GM12864 (cell line): ENCODE data around the gene ISCA1.
A peak's percentile ranks its signal among the peaks of the same experiment; 100 is the strongest.

Source experiments
- DNase-seq: peaks from one replicate; pipeline ENCODE4 v3.0.0-alpha.2; 2011; ENCODE audit warnings: low read depth
- H3K4me3 ChIP-seq: 2 replicates; pipeline ENCODE4 v1.5.1; 2011; ENCODE audit warnings: mild to moderate bottlenecking, low read depth, low read length, control low read depth
- TF ChIP-seq, protein P1 (sequence below): IDR thresholded peaks from 2 replicates; pipeline ENCODE4 v1.5.1; 2011; ENCODE audit warnings: low read depth, mild to moderate bottlenecking, moderate library complexity, low read length, control low read depth, inconsistent platforms; ENCODE audit errors: missing control alignments

The ISCA1 gene

GRCh38 chr9:86286278-86286677, 3.9 kb upstream of the ISCA1 start:
- DNase-seq, result no peak
- TF ChIP-seq, protein P1, sequence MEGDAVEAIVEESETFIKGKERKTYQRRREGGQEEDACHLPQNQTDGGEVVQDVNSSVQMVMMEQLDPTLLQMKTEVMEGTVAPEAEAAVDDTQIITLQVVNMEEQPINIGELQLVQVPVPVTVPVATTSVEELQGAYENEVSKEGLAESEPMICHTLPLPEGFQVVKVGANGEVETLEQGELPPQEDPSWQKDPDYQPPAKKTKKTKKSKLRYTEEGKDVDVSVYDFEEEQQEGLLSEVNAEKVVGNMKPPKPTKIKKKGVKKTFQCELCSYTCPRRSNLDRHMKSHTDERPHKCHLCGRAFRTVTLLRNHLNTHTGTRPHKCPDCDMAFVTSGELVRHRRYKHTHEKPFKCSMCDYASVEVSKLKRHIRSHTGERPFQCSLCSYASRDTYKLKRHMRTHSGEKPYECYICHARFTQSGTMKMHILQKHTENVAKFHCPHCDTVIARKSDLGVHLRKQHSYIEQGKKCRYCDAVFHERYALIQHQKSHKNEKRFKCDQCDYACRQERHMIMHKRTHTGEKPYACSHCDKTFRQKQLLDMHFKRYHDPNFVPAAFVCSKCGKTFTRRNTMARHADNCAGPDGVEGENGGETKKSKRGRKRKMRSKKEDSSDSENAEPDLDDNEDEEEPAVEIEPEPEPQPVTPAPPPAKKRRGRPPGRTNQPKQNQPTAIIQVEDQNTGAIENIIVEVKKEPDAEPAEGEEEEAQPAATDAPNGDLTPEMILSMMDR, result no peak
- H3K4me3 ChIP-seq, result no peak overlapping the region

DNA sequence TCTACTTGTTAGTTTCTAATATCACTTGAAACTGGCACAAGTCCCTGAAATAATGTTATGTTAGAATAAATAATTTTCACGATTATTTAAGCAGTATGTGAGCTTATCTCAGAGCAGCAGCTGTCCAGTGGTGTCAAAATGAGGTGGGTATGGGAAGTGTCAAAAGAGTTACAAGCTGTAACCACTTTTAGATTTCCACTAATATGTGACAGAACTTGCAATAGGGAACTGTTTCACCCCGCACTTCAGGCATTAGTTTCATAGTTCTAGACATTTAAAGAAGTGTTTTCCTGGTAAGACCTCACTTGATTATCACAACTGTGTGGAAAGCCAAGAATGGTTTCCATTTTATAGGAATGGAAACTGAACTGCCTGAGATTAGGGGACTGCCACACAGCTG, 2.9 kb upstream of the ISCA1 start:
- no peak for DNase-seq
- H3K4me3 ChIP-seq, result no peak overlapping the region
- TF ChIP-seq, protein P1, result no peak

DNA sequence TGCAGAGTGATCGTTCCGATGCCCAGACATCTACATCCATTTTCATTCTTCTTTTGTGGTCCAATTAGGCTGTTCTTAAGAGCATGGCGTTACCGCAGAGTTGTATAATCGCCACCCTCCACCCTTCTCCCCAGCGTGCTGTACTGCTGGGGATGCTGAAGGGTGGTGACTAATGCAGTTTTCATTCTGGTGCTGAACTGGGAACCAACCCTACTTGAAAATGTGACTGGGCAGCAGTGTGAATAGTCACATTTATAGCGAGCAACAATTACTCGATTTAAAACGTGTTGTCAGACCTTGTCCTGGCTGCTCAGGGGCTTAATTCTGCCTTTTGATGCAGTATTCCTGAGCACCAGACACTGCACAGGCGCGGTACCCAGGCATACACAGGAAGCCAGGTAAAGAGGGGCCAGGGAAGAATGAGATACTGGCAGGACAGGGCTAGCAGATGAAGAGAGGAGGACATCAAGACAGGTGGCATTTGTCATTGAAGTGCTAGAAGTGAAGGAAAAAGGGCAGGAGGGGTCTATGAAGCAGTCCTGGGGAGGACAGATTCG, 719 bp upstream of the ISCA1 start:
- peak overlapping the region; percentile 98 for H3K4me3 ChIP-seq
- DNase-seq, result no peak
- TF ChIP-seq, protein P1, result no peak

DNA sequence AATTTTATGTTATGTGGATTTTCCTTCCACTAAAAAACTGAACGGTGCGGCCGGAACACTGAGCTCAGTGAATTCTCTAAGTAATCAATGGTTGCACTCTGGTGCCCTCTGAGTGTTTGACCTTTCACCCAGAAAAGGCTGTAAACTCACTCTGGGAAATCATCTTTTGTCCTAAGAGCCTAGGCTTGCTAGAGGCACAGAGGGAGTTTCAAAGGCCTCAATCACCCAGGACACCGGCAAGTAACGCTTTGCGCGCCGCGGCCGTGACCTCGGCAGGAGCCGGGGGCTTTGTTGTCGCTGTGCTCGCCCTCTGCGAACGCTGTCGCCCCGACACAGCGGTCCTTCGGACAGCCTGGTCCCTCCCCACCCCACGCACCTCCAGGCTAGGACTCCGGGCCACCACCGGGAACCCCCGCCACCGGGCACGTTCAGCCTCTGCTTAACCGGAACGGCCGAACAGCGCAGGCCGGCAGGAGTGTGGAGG, 703 bp downstream of the ISCA1 start:
- peak overlapping the region; percentile 98 for H3K4me3 ChIP-seq
- TF ChIP-seq, protein P1, result no peak
- peak; percentile 7 for DNase-seq

GRCh38 chr9:86280580-86280979, 1.8 kb downstream of the ISCA1 start:
- peak overlapping the region; percentile 18; the same call in 1 of the 2 replicates for H3K4me3 ChIP-seq
- no peak for DNase-seq
- TF ChIP-seq, protein P1, result no peak

DNA sequence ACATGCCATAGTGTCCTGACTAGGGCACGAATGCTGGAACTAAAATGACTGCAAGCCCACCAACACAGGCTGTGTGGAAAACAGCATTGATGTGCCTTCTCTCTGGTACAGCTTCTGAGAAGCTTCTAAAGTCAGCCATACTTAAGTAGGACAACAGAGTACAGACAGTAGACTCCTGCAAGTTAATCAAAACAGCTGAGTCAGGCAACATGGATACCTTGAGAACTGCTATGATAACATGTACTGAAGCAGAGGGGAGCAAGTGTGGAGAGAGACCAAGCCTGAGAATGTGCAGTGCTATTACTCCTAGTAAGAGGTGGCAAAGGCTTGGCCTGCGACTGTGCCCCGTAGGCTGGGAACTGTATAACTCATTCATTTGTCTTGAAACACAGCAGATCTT, 2.5 kb downstream of the ISCA1 start:
- TF ChIP-seq, protein P1, result no peak
- DNase-seq, result no peak
- H3K4me3 ChIP-seq, result no peak overlapping the region

DNA sequence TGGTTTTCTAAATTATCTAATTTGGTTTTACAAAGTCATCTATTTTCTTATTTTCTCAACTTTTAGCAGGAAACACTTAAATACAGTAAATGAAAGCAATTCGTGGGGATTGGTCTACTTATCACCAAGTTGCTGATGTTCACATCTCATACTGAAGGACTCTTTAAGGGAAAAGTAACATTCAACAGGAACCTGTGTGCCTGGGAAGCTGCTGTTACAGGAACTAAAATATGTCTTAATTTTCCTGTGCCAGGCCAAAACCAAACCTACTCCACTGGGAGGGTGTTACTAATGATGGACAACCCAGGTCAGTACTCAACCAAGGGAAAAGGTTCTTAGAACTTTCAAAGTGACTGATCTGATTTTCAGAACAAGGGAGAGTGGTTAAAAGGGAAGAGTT, 5.3 kb downstream of the ISCA1 start:
- no peak overlapping the region for H3K4me3 ChIP-seq
- TF ChIP-seq, protein P1, result no peak
- DNase-seq, result no peak
